Mammary epithelial cell (primary cell): ENCODE measurements around the gene SSC5D.

Experiments
- CTCF ChIP-seq, 2 donors: IDR thresholded peaks in 1 of 2; conservative IDR thresholded peaks in 1 of 2; 2 replicates each; pipeline ENCODE4 v1.5.1; 2011 to 2012; ENCODE audit warnings: inconsistent platforms in 2 of 2, low read length in 2 of 2, mild to moderate bottlenecking in 2 of 2, control low read depth in 1 of 2, low read depth in 1 of 2; ENCODE audit not compliant: insufficient read depth in 1 of 2; ENCODE audit errors: extremely low read depth in 1 of 2
- EZH2 ChIP-seq: IDR thresholded peaks from 2 replicates; pipeline ENCODE4 v1.6.1; 2012; ENCODE audit warnings: low read length, inconsistent platforms, borderline replicate concordance

- TF ChIP-seq CTCF (conservative IDR thresholded peaks at IDR 0.05 in 1 of 2, IDR thresholded peaks at IDR 0.05 in 1 of 2; ENCODE audit: extremely low read depth in 1 of 2, insufficient read depth in 1 of 2, low read depth in 1 of 2, low read length in 2 of 2) (no peak), EZH2 (no peak)
These were observed 56.7 kb downstream of the SSC5D start for GRCh38 chr19:55544776-55545439.
